Fibroblast of skin of left biceps (primary cell): ENCODE measurements around the gene AHCYL2.
"Not testable (repeated sequence)": the region's sequence is repeated elsewhere in the genome, so short reads cannot be mapped to it uniquely, and the experiment has no call there.

Experiments used
- DNase-seq, 2 experiments: peaks; one replicate each; pipeline ENCODE4 v3.0.0-alpha.2; 2013; ENCODE audit warnings: low read depth in 2 of 2

Gene AHCYL2

DNA sequence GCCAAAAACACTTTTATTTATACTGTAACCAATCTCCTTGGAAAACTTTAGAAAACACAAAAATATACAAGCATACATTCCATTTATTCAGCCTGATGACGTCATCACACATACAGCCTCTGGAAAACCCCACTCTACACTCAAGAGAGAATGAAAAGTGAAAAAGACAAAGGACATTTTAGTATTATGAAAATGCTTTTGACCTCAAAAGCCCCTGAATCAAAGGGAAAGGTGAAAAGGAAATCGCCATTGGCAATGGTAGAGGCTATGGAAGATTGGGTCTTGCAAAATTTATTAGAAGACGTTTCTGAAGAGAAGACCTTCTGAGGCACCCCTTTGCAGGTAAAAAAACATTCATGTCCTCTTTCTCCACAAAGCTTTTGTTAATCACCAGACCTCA, 126.5 kb downstream of the AHCYL2 start:
- no peak for DNase-seq

DNA sequence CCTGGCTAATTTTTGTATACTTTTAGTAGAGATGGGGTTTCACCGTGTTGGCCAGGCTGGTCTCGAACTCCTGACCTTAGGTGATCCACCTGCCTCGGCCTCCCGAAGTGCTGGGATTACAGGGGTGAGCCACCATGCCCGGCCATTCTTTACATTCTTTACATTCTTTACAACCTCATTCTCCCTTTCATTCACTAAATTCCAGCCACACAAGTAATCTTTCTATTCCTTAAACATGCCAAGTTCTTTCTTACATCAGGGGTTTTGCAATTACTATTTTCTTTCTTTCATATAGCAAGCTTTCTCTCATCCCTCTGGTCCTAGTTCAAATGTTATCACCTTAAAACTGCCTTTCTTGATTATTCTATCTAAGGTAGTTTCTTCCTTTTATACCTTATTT, 128.3 kb downstream of the AHCYL2 start:
- not testable (repeated sequence) for DNase-seq

DNA sequence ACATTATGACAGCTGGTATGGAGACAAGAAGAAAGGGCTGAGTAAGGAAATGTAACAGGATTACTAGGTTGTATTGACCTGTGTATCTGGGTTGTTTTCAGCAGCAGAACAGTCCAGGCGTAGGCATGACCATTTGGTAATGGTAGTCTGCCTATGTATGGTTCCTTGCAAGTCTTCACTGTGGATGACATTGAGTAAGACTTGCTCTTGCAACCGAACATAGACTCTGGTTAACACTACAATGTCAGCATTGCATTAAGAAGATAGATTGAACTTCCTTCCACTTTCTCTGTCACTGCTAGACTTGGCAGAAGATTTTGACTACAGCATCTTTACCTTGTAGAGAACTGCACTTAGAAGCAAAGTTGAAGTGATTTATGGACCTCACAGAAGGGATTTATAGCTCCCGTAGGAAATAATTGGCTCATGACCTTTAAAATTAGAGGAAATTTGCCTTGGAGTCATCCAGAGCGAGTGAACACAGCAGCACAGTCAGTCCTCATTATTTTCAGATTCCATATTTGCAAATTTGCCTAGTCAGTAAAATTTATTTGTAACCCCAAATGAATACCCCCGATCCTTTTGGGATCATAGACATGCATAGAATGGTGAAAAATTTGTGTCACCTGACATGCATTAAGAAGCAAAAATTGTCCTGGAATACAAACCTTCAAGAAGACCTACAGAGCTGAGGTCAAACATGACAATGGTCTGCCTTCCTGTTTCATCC, 129.8 kb downstream of the AHCYL2 start:
- no peak for DNase-seq

DNA sequence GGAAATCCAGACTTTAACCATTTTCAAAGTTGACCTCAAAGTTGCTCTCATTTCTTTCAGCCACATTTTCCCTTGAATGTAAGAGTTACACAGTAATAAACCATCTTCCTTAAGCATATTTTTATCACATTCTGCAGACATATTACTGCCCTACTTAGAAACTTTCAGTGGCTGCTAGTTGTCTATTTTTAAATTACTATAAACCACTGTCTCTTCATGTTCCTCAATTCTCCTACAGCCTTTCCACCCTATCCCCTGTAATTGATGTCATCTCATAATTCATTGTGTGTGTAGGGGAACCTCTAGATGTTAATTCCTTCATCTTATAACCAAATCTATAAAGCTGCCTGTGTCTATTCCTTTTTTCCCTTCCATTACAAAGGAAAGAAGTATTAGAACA, 131.3 kb downstream of the AHCYL2 start:
- no peak for DNase-seq

DNA sequence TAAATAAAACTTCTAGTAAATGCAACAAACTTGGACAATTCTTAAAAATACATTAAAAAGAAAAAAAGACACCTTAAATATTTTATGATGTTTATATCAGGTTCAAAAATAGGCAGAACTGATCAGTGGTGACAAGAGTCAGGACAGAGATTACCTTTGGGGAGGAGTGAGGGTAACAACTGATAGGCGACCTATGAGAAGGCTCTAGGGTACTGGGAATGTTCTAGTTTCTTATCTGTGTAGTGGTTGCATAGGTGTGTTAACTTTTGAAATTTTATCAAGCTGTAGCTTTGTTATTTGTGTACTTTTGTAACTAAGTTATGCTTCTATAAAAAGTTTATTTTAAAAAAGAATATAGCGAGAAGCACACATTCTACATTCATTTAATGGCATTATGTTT, 134.3 kb downstream of the AHCYL2 start:
- no peak for DNase-seq

DNA sequence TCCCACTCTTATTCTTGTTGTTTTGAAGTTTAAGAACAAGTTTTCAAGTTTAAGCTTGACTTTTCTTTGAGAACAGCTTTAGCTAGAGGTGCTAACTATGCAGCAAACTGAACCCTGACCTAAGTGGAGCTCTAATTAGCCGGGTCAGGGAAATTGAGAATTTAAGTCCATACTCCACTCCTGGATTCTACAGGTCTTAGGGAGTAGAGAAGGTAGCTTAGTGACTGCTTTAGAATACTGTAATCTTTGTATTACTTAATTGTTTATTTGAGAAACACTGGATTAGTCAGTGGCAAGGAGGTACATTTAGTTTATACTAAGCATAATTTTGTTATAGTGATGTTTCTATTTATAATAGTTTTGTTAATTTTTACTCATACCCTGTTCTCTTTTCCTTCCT, 134.8 kb downstream of the AHCYL2 start:
- no peak for DNase-seq

DNA sequence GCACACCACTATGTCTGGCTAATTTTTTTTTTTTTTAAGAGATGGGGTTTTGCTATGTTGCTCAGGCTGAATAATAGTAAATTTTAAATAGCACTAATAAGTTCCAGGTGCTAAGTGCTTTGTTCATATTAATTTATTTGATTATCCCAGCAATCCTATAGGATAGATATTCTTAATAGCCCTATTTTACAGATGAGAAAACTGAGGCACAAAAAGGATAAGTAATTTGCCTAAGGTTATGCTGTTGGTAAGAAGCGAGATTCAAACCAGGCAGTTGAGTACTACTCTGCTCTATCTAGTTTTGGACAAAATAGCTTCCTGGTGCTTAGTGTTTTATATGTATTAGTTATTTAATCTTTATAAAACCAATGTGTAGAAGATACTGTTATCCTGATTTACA, 136.9 kb downstream of the AHCYL2 start:
- DNase-seq: no peak

DNA sequence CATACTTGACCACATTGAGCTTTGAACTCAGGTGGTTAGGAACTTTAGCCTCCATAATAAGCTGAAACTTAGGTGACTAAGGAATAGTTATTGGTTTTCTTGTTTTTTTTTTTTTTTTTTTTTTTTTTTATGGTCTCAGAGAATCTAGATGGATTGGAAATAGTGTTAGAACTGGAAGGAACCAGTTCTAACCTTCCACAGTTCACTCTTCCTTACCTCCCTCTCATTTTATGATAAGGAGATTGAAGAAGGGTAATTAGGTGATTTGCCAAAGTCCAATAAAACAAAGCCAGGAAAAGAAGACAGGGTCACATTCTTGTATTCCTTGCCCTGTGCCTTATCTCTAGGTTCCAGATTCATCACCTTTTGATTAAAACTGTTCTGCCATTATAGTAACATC, 137.7 kb downstream of the AHCYL2 start:
- DNase-seq: no peak

DNA sequence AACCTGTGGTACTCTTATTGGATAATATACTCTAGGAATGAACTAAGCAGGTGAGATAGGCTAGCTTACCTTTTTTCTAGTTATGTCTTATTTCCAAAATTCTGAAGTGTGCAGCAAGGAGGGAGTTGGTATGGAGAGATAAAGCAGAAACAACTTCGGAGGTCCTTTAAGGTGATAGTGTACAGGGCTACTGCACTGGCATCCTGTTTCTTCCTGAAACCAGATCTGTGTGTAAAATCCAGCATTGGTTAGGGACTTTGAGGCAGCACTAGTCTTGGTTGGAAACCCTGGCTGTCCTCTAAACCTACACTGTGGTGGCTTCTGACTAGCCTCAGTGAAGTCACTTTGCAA, 142.5 kb downstream of the AHCYL2 start:
- DNase-seq: no peak

DNA sequence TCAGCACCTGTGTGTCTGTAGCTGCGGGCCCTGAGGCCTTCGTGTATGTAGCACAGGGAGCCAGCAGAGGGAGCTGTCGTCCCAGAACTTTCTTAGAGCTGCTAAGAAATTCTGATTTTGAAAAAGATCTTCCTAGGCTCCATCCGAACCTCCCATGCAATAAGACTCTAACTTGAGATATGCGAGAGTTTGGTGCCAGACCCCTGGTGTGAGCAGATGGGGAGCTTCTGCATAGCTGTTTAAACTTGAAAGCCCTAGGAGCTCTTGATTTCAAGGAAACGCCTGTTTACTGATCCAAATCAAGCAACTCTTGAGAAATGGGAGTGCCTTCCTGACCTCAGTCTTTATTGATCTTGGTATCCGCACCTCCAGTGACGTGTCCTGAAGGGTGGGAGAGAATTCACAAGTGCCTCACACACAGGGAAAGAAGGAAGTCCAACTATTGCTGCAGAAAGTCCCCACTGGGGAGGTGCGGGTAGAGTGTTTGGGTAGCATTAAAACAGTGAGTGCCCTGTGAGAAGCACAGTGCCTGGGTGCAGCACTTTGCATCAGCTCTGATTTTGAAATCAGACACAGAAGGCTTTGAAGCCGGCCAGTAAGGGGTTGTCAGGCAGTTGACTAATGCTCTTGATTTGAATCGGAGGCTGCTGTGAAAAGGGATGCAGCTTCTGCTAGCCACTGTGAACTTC, 143.0 kb downstream of the AHCYL2 start:
- peak in 1 of 2 experiments; percentile 10 for DNase-seq

DNA sequence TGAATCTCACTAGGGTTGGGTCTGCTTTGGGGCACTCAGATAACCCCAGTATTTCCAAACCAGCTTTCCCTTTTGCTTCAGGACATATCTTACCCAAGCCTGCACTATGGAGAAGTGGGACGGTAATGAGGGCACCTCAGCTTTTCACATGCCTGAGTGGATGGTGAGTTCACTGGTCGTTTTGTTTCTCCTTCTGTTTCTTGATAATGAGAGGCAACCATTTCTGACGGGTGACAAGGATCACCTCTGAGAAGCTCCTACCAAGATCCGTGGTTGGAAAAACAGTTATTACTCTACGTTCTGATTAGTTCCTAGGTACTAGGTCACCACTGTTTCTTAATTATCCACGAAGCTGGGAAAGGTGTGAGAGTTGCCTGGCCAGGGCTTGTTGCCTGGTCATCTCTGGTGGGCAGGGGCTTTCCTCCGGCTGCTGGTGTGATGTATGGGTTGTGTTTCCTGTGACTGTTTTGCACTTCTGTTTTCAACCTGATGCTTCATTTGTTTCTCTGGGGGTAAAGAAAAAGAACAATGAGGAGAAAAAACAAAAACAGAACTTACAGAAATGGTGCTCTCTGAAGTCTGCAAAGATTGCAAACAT, 143.7 kb downstream of the AHCYL2 start:
- DNase-seq: no peak

DNA sequence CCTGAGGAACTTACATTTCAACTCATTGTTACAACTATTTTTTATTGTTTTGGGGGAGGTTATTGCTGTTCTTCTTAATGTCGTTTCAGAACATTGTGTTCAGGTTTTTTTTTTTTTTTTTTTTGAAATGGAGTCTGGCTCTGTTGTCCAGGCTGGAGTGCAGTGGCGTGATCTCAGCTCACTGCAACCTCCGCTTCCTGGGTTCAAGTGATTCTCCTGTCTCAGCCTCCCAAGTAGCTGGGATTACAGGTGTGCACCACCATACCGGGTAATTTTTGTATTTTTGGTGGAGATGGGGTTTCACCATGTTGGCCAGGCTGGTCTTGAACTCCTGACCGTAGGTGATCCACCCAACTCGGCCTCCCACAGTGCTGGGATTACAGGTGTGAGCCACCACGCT, 144.6 kb downstream of the AHCYL2 start:
- not testable (repeated sequence) for DNase-seq

DNA sequence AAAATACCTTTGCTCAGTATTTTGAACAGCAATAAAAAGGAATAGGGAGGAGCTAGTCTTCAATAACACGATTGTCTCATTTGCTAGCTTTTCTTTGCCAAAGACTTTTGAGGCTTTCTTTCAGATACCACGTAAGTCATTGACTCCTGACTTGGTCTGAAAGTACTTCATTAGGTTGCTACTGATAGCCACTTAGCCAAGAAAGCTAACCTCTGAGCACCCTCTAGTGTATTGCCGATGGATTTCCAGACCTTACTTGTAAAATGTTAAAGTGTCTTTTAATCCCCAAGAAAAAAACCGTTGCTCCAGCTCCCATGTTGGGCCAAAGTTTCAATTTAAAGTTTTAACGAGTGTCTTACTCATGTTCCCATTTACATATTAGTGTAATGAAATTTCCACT, 146.0 kb downstream of the AHCYL2 start:
- no peak for DNase-seq

DNA sequence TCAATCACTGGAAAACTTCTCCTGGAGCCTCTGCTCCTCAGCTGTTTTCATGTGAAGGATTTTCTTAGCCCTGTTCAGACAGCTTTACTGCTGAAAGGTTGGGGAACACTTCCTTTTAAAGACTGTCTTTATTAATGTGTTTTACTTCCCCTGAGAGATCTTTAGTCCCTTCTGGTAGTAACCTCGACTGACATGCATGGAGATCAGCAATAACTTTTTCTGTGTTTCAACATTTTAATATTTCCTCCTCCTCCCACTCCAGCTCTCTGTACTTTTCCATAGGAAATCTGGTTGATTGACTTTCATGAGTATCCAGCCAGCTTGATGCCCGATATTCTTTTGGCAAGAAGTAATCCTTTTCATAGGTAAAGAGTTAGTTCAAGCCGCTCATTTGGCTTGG, 146.7 kb downstream of the AHCYL2 start:
- no peak for DNase-seq

DNA sequence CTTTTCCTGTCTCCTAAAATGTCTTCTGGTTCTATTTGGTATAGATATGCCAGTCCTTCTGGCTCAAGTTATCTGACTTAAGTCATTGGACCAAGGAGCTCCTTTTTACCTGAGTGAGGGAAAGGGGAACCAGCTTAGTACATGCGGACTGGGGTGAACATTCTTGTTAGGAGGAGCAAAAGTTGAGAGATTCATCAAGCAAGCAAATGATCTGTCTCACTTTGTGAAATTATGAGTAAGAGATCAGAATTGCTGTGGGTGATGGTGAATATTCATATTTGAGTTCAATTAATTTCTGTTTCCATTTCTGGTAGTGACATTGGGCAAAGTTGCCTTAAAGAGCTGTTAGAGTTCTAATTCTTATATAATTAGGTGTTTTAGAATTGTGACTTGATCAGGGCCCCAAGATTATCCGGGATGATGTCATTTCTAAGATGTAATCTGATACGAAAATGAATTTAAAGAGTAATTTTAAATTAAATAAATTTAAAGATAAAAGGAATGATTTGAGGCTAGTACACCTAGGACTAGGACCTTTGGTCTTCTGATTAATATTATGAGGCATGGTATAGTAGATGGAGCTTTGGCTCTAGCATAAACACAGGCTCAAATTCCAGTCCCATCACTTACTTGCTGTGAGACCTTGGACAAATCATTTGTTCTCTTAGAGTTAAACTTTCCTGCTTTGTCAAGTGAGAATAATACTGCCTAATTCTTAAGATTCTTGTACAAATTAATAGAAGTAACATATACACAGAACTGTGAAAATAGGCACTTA, 149.0 kb downstream of the AHCYL2 start:
- DNase-seq: no peak

DNA sequence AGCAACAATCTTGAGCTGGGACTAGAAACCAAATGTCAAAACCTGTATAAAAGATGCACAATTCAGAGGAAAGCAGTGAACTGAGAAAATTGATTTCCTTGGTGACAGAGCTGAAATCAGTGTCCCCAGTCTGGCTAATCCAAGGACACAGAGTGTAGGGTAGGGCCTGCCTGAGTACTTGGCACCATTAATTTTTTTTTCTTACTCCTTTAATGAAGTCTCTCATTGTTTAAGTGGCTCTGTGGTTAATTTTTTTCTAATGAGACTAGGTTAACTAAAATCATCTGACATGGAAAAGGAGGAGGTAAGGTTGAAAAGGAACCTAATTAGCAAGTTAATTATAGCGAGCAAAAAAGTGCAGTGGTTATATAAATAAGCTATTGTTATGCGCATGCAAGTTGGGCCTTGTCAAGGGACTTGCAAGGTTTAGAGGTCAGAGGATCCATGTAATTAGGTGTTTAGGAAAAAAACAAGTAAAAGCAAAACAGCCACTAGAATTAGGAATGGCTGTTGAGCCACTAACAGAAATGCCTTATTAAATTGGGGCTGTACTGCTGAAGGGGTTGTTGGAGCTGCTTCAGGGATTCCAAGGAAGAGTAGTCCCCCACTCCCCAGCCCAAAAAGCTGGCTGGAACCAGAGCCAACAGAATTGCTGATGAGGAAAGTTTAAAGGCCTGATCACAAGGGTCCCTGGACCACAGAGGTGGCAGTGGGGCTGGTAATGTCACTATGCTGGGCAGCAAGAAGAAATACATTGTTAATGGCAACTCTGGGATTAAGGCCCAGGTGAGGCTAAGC, 150.5 kb downstream of the AHCYL2 start:
- no peak for DNase-seq

DNA sequence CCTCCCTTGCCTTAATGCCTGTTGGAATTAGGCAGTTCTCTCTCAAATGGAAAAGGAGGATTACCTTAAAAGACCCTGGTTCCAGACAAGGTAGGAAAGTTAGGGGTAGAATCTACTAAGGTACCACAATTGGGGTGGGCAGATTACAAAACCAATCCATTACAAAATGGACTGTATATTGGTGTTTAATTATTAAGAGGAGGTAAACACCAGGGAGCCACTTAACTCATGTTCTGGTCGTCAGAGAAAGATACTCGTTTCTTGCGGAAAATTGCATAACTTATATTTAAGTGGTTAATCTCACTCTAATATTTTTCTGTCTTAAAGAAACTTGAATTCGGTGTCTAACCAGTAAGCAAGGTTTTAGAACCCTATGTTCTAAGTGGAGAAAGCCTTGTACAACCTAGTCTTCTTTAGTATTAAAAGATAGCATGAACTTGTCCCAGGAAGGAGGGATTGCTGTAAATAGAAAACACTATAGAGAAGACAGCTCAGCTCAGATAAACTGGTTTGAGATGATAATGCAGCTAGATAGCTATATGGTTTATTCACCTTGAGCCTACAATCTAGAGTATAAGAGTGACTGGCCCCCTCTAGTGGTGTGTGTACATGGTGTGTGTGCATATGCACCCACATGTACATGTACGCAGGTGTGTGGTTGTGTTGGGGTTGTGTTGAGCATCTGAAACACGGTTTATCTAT, 151.4 kb downstream of the AHCYL2 start:
- no peak for DNase-seq

DNA sequence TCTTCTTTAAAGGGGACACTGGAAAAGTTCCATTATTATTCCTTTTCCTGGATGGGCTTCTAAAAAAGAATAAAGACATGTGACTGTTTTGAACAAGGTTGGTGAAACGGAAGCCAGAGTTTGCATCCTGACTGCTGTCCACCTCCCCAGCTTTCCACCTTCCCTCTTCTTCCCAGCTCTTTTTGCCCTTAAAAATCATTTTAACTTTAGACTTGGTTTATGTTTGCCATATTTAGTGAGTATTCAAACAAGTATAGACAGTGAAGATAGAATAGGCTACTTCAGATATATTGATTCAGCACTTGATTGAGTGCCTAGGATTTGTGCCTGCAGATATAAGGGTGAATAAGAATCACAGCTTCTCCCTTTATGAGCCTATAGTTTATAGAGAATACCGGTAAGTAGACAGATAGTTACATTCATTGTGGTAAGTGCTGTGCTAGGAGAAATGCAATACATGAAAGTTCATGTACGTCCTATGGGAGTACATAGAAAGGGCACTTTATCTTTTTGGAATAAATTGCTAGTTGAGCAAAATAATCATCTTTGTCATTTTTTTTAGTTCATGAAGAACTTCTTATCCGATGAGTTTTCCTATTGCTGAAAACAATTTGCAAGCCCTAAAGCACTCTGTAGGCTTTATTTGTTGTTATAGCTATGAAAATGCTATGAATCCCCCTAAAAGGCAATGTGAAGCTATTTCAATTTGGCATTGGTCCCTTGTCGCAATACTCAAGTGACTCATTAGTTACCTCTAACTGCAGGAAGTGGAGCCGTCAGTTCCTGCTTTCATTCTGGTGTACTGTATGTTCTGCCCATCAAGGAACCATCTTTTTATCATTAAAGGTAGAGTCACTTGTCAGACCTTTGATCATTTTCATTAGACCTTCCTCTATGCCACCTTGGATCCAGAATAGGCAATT, 152.2 kb downstream of the AHCYL2 start:
- DNase-seq: peak; percentile 18 to 25

DNA sequence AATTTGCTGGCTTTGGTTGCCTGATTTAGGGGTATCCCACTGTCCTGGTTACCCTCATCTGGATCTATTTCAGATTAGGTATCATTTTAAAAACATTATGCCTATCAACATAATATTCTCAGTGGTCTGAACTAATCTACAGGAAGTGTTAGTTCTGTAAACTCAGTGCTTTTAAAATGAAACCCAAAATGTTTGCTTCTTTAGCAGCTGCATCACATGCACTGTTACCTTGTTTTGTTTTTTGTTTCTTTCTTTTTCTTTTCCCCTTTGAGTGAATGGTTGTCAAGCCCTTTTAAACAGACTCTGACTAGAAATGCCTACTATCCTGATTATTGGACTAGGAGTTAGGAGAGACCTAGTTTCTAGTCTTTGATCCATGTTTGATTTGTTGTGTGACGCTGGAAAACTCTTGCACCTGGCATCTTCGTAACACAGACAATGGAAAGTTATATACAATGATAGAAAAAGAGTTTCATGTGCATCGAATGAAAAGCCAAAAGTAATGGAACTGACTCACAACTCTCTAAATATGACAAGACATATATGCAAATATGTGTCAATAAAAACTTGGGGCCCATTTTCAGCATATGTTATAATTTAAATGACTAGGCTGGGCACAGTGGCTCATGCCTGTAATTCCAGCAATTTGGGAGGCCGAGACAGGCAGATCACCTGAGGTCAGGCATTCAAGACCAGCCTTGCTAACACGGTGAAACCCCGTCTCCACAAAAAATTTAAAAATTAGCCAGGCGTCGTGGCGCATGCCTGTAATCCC, 157.1 kb downstream of the AHCYL2 start:
- DNase-seq: no peak
